K562 (cell line): ENCODE measurements around the gene ARID4B. TPM values are rescaled to one million over a fixed set of nuclear protein-coding genes. Genes with fewer than 3 reads are reported as not detected.
A peak's percentile ranks its signal among the peaks of the same experiment; 100 is the strongest.

ENCODE experiments used
- L3MBTL2 ChIP-seq: fragments of 450-650 bp; IDR thresholded peaks from 2 replicates; pipeline ENCODE4 v1.6.1; 2016; ENCODE audit warnings: mild to moderate bottlenecking, moderate library complexity
- MCM7 ChIP-seq, 2 experiments: fragments of 450-650 bp; IDR thresholded peaks; 2 replicates each; pipeline ENCODE4 v1.6.1; 2016 to 2018
- MTA1 ChIP-seq: fragments of 450-650 bp; IDR thresholded peaks from 2 replicates; pipeline ENCODE4 v1.6.1; 2017; ENCODE audit warnings: borderline replicate concordance
- MXI1 ChIP-seq: IDR thresholded peaks from 2 replicates; pipeline ENCODE4 v1.6.1; 2011; ENCODE audit warnings: low read depth, mild to moderate bottlenecking, improper control_type of control experiment, low read length
- NEUROD1 ChIP-seq: fragments of 150-350 bp; IDR thresholded peaks from 2 replicates; pipeline ENCODE4 v1.6.1; 2014; ENCODE audit warnings: borderline replicate concordance, low read length, low read depth; ENCODE audit not compliant: partially characterized antibody
- NUFIP1 ChIP-seq: fragments of 450-650 bp; IDR thresholded peaks from 2 replicates; pipeline ENCODE4 v1.6.1; 2018; ENCODE audit not compliant: partially characterized antibody
- SMARCA5 ChIP-seq: fragments of 450-650 bp; IDR thresholded peaks from 2 replicates; pipeline ENCODE4 v1.6.1; 2016
- SP2 ChIP-seq: IDR thresholded peaks from 2 replicates; pipeline ENCODE4 v1.6.1; 2011; ENCODE audit warnings: mild to moderate bottlenecking, low read depth, low read length, moderate library complexity; ENCODE audit not compliant: poor library complexity, severe bottlenecking; ENCODE audit errors: extremely low read depth
- STAG1 ChIP-seq: sonication (generic); formaldehyde crosslinking; IDR thresholded peaks from 2 replicates; pipeline ENCODE4 v1.5.0; 2020; ENCODE audit warnings: missing genetic modification reagents, borderline replicate concordance
- ZNF146 ChIP-seq: IDR thresholded peaks from one replicate; pipeline ENCODE4 v1.6.1; 2018; ENCODE audit warnings: missing compliant biosample characterization; ENCODE audit not compliant: unreplicated experiment
- ZNF282 ChIP-seq: sonication (generic); formaldehyde crosslinking; IDR thresholded peaks from 2 replicates; pipeline ENCODE4 v1.8.1; 2023; ENCODE audit warnings: missing genetic modification reagents
- ZNF766 ChIP-seq: fragments of 200-800 bp; sonication (Bioruptor generic); conservative IDR thresholded peaks from 2 replicates; pipeline ENCODE4 v1.6.1; 2016; ENCODE audit warnings: missing genetic modification characterization, missing compliant biosample characterization
- ZNF780A ChIP-seq: fragments of 250-450 bp; sonication (Bioruptor Pico); IDR thresholded peaks from 2 replicates; pipeline ENCODE4 v1.5.0; 2021; ENCODE audit warnings: mild to moderate bottlenecking
- polyA plus RNA-seq, 8 experiments: library from polyadenylated mRNA; depleted of rRNA in 4 of 8; stranded (reverse) in 5 of 8; unstranded in 3 of 8; fragments of >200 nt; fragmentation: Nextera tagmentation in 2 of 8; fragmentation: Illumina TruSeq in 1 of 8; extraction: Ambion mirVana in 2 of 8; extraction: Trizol in 1 of 8; gene quantifications; 2 replicates each; pipeline versions ENCODE4 v1.2.1 to v1.2.3, GENCODE V29; 2011 to 2014; ENCODE audit warnings: inconsistent platforms in 1 of 8, missing spikeins in 1 of 8
- total RNA-seq, 7 experiments: library from RNA; depleted of rRNA in 6 of 7; stranded (reverse); fragments of >200 nt in 6 of 7; fragmentation: Illumina TruSeq in 2 of 7; extraction: Trizol in 2 of 7; gene quantifications; 2 replicates each; pipeline versions ENCODE4 v1.2.1 to v1.2.3, GENCODE V29; 2011 to 2021; ENCODE audit warnings: low replicate concordance in 1 of 7
- TF ChIP-seq, protein P1 (sequence below): fragments of 450-650 bp; formaldehyde crosslinking; conservative IDR thresholded peaks from 2 replicates; pipeline ENCODE4 v1.4.0; 2022; ENCODE audit warnings: mild to moderate bottlenecking, missing genetic modification characterization
- TF ChIP-seq, protein P2 (sequence below): fragments of 450-650 bp; IDR thresholded peaks from 2 replicates; pipeline ENCODE4 v1.6.1; 2016; ENCODE audit warnings: antibody characterized with exemption
- TF ChIP-seq, protein P3 (sequence below): fragments of 250-450 bp; sonication (Bioruptor Pico); IDR thresholded peaks from 2 replicates; pipeline ENCODE4 v1.5.1; 2021; ENCODE audit warnings: mild to moderate bottlenecking
- TF ChIP-seq, protein P4 (sequence below): sonication (generic); formaldehyde crosslinking; IDR thresholded peaks from 2 replicates; pipeline ENCODE4 v1.8.0; 2022; ENCODE audit warnings: missing genetic modification reagents, mild to moderate bottlenecking, moderate library complexity, borderline replicate concordance
- TF ChIP-seq, protein P5 (sequence below): sonication (generic); formaldehyde crosslinking; IDR thresholded peaks from 2 replicates; pipeline ENCODE4 v1.8.1; 2023; ENCODE audit warnings: mild to moderate bottlenecking, missing genetic modification reagents
- TF ChIP-seq, protein P6 (sequence below): sonication (generic); formaldehyde crosslinking; IDR thresholded peaks from 2 replicates; pipeline ENCODE4 v1.8.1; 2023; ENCODE audit warnings: mild to moderate bottlenecking, missing genetic modification reagents, moderate library complexity

ARID4B gene
- total and polyA plus RNA-seq, 9 of the 15 experiments (the other 6 are each of a cell fraction or from before 2014, with no cell fraction given): 8.4 to 38.9 (median 18.5) TPM

DNA sequence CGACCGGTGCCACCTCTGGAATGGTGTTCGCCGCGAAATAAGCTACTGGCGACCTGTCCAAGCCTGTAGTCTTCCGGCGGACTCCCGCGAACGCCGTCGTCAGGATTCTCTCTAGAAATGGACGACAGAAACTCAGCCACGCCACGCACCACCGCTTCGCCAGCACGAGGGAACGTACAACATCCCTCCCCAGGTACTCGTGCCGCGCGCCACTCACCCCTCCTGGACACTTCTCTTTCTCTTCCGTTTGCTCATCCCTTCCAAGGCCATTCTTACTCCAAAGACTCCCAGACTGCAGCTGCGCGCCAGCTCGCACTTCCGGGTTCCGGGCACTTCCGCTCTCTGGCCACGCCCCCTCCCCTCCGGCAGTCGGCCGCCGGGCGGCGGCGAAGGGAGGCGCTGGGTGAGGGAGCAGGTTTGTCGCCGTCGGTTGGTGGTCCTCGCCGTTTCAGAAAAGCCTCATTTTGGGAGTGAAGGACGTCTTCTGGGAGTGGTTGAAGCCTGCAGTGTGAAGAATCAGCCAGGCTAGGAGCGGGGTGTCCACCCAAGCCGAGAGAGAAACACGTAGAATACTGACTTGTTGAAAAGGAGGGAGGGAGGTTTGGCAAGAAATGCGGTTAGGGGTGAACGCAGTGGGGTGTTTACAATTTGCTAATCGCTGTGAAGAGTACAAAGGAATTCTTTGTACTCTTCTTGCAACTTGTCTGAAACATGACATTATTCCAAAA, 166.9 kb downstream of the ARID4B start, which contains the start of gene RBM34 (continued):
- no peak for TF ChIP-seq ZNF146 (CRISPR knock-in tag)
- no peak for TF ChIP-seq SP2
- no peak for TF ChIP-seq NEUROD1
- TF ChIP-seq, protein P1, sequence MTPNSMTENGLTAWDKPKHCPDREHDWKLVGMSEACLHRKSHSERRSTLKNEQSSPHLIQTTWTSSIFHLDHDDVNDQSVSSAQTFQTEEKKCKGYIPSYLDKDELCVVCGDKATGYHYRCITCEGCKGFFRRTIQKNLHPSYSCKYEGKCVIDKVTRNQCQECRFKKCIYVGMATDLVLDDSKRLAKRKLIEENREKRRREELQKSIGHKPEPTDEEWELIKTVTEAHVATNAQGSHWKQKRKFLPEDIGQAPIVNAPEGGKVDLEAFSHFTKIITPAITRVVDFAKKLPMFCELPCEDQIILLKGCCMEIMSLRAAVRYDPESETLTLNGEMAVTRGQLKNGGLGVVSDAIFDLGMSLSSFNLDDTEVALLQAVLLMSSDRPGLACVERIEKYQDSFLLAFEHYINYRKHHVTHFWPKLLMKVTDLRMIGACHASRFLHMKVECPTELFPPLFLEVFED: peak; percentile 78; the same call in 1 of the 2 replicates
- TF ChIP-seq SMARCA5: no peak
- peak; percentile 87 for TF ChIP-seq L3MBTL2
- TF ChIP-seq, protein P2, sequence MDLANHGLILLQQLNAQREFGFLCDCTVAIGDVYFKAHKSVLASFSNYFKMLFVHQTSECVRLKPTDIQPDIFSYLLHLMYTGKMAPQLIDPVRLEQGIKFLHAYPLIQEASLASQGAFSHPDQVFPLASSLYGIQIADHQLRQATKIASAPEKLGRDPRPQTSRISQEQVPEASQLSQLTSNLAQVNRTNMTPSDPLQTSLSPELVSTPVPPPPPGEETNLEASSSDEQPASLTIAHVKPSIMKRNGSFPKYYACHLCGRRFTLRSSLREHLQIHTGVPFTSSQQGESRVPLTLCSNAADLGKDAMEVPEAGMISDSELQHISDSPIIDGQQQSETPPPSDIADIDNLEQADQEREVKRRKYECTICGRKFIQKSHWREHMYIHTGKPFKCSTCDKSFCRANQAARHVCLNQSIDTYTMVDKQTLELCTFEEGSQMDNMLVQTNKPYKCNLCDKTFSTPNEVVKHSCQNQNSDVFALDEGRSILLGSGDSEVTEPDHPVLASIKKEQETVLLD: no peak; the same call in 1 of the 2 replicates
- TF ChIP-seq, protein P3, sequence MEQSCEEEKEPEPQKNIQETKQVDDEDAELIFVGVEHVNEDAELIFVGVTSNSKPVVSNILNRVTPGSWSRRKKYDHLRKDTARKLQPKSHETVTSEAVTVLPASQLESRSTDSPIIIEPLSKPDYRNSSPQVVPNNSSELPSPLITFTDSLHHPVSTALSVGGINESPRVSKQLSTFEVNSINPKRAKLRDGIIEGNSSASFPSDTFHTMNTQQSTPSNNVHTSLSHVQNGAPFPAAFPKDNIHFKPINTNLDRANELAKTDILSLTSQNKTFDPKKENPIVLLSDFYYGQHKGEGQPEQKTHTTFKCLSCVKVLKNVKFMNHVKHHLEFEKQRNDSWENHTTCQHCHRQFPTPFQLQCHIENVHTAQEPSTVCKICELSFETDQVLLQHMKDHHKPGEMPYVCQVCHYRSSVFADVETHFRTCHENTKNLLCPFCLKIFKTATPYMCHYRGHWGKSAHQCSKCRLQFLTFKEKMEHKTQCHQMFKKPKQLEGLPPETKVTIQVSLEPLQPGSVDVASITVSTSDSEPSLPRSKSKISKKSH (CRISPR knock-in tag): no peak
- TF ChIP-seq, protein P4, sequence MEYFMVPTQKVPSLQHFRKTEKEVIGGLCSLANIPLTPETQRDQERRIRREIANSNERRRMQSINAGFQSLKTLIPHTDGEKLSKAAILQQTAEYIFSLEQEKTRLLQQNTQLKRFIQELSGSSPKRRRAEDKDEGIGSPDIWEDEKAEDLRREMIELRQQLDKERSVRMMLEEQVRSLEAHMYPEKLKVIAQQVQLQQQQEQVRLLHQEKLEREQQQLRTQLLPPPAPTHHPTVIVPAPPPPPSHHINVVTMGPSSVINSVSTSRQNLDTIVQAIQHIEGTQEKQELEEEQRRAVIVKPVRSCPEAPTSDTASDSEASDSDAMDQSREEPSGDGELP (CRISPR knock-in tag): peak; percentile 94
- peak; percentile 58; the same call in 1 of the 2 replicates for TF ChIP-seq ZNF780A (CRISPR knock-in tag)
- no peak for TF ChIP-seq NUFIP1
- TF ChIP-seq, protein P5, sequence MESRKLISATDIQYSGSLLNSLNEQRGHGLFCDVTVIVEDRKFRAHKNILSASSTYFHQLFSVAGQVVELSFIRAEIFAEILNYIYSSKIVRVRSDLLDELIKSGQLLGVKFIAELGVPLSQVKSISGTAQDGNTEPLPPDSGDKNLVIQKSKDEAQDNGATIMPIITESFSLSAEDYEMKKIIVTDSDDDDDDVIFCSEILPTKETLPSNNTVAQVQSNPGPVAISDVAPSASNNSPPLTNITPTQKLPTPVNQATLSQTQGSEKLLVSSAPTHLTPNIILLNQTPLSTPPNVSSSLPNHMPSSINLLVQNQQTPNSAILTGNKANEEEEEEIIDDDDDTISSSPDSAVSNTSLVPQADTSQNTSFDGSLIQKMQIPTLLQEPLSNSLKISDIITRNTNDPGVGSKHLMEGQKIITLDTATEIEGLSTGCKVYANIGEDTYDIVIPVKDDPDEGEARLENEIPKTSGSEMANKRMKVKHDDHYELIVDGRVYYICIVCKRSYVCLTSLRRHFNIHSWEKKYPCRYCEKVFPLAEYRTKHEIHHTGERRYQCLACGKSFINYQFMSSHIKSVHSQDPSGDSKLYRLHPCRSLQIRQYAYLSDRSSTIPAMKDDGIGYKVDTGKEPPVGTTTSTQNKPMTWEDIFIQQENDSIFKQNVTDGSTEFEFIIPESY: peak; percentile 41
- TF ChIP-seq, protein P6, sequence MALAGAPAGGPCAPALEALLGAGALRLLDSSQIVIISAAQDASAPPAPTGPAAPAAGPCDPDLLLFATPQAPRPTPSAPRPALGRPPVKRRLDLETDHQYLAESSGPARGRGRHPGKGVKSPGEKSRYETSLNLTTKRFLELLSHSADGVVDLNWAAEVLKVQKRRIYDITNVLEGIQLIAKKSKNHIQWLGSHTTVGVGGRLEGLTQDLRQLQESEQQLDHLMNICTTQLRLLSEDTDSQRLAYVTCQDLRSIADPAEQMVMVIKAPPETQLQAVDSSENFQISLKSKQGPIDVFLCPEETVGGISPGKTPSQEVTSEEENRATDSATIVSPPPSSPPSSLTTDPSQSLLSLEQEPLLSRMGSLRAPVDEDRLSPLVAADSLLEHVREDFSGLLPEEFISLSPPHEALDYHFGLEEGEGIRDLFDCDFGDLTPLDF (CRISPR knock-in tag): no peak; the same call in 1 of the 2 replicates
- TF ChIP-seq STAG1: no peak
- peak; percentile 73; the same call in 1 of the 2 replicates for TF ChIP-seq ZNF766 (CRISPR knock-in tag)
- 0 out of 4 replicates have a peak, but pooled peaks of 1 of the 2 experiments have one; percentile 43 for TF ChIP-seq MCM7 (IDR thresholded peaks at IDR 0.05)
- no peak for TF ChIP-seq ZNF282
- peak; percentile 14; the same call in 1 of the 2 replicates for TF ChIP-seq MTA1
- TF ChIP-seq MXI1: peak; percentile 75
